Caco-2 (cell line): ENCODE results near the gene LMO1. TPM values are rescaled to one million over a fixed set of nuclear protein-coding genes. Genes with fewer than 3 reads are reported as not detected.

Experiments used
- BruUV-seq: library from RNA; stranded (reverse); fragments of 400-500 nt; replicated peaks from 2 replicates; lab custom pipeline; 2021; lab: Mats Ljungman, UMichigan
- CTCF ChIA-PET: fragments of 300-600 bp; sonication (Branson Sonifier 250); formaldehyde crosslinking; loops from one replicate; lab custom pipeline; 2022; ENCODE audit warnings: antibody characterized with exemption; lab: Charles Lee
- POLR2A ChIA-PET: fragments of 300-600 bp; sonication (Branson Sonifier 250); formaldehyde crosslinking; loops from one replicate; lab custom pipeline; 2022; ENCODE audit warnings: antibody characterized with exemption; lab: Charles Lee
- DNase-seq, 2 experiments: peaks; one replicate each; pipeline versions ENCODE4 v3.0.0 to v3.0.0-alpha.2; 2020 to 2022
- H3K27me3 ChIP-seq: replicated peaks from 2 replicates; pipeline ENCODE4 v1.6.0; 2011; ENCODE audit warnings: low read length; ENCODE audit not compliant: control insufficient read depth, insufficient read depth
- H3K36me3 ChIP-seq: 2 replicates; pipeline ENCODE4 v1.5.1; 2011; ENCODE audit warnings: low read length; ENCODE audit not compliant: control insufficient read depth, insufficient read depth
- H3K4me1 ChIP-seq: fragments of 250-450 bp; sonication (Bioruptor Pico); 2 replicates; pipeline ENCODE4 v1.5.1; 2020; ENCODE audit warnings: mild to moderate bottlenecking
- H3K4me3 ChIP-seq: 2 replicates; pipeline ENCODE4 v1.5.1; 2011; ENCODE audit warnings: low read depth, mild to moderate bottlenecking, control low read depth, low read length
- H3K9me3 ChIP-seq: fragments of 250-450 bp; sonication (Bioruptor Pico); 2 replicates; pipeline ENCODE4 v1.5.1; 2020; ENCODE audit warnings: mild to moderate bottlenecking, moderate library complexity
- H3K27ac Mint-ChIP-seq: one replicate; pipeline ENCODE4 v1.8.0; 2022; ENCODE audit warnings: mixed read lengths; ENCODE audit not compliant: unreplicated experiment
- H3K27me3 Mint-ChIP-seq: one replicate; pipeline ENCODE4 v1.8.0; 2022; ENCODE audit warnings: mixed read lengths; ENCODE audit not compliant: insufficient read depth, unreplicated experiment
- H3K36me3 Mint-ChIP-seq: one replicate; pipeline ENCODE4 v1.8.0; 2022; ENCODE audit warnings: mild to moderate bottlenecking, mixed read lengths; ENCODE audit not compliant: insufficient read depth, unreplicated experiment
- H3K4me1 Mint-ChIP-seq: one replicate; pipeline ENCODE4 v1.8.0; 2022; ENCODE audit warnings: low read depth, mixed read lengths; ENCODE audit not compliant: unreplicated experiment
- H3K4me3 Mint-ChIP-seq: one replicate; pipeline ENCODE4 v1.8.0; 2022; ENCODE audit warnings: mild to moderate bottlenecking, moderate library complexity, mixed read lengths; ENCODE audit not compliant: unreplicated experiment
- H3K9me3 Mint-ChIP-seq: one replicate; pipeline ENCODE4 v1.8.0; 2022; ENCODE audit warnings: mixed read lengths; ENCODE audit not compliant: unreplicated experiment
- intact Hi-C: fragments of 100-400 bp; cut with micrococcal nuclease; formaldehyde crosslinking; loops from one replicate; pipeline ENCODE4 v1.10.0; 2022; ENCODE audit not compliant: unreplicated experiment
- total RNA-seq: library from RNA; stranded (reverse); gene quantifications from 2 replicates; pipeline ENCODE4 v1.2.3, GENCODE V29; 2022
- TF ChIP-seq, protein P1 (sequence below), 2 experiments: fragments of 200-600 bp in 1 of 2; IDR thresholded peaks; 1 replicate in 1 of 2; 2 replicates in 1 of 2; pipeline versions ENCODE4 v1.5.1 to v1.8.0; 2011 to 2022; ENCODE audit warnings: antibody characterized with exemption in 1 of 2, control low read depth in 1 of 2, inconsistent platforms in 1 of 2, low read depth in 1 of 2, low read length in 1 of 2, mild to moderate bottlenecking in 1 of 2, moderate library complexity in 1 of 2; ENCODE audit not compliant: insufficient read depth in 1 of 2, severe bottlenecking in 1 of 2, unreplicated experiment in 1 of 2

The LMO1 gene
- total RNA-seq, 1 experiment from 2014 or later = not detected

DNA sequence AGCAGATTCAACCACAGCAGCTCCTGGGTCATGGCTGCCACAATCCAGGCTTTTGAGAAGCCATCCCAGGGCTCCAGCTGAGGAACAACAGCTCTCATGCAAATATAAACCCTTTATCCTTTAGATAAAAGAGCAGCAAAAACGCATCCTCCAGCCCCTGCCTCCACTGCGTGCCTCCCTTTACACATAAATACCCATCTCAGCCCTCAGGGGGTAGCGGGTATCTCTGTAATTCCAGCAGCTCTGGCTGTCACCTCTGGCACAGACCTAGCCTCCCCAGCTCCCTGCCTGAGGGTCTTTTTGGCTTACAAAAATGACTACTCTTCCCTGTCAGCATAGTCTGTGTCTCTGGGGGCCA is 21.6 kb downstream of the LMO1 start:
- no peak for DNase-seq
- Mint-ChIP-seq H3K36me3 (no peaks in the 10 kb centered on the region), H3K9me3 (no peaks in the 10 kb centered on the region), H3K4me3 (no peak overlapping the region), H3K27me3 (peaks cover 22% of the 10 kb centered on the region), H3K27ac (no peak overlapping the region), H3K4me1 (no peaks in the 10 kb centered on the region)
- no peaks in the 10 kb centered on the region for H3K36me3 ChIP-seq
- no TSS peak for BruUV-seq
- no peaks in the 10 kb centered on the region for H3K9me3 ChIP-seq
- intact Hi-C loops = no loop called here
- no peaks in the 10 kb centered on the region for H3K4me1 ChIP-seq
- CTCF ChIA-PET = no interaction called here
- H3K4me3 ChIP-seq = no peak overlapping the region
- POLR2A ChIA-PET = no interaction called here
- TF ChIP-seq, protein P1, sequence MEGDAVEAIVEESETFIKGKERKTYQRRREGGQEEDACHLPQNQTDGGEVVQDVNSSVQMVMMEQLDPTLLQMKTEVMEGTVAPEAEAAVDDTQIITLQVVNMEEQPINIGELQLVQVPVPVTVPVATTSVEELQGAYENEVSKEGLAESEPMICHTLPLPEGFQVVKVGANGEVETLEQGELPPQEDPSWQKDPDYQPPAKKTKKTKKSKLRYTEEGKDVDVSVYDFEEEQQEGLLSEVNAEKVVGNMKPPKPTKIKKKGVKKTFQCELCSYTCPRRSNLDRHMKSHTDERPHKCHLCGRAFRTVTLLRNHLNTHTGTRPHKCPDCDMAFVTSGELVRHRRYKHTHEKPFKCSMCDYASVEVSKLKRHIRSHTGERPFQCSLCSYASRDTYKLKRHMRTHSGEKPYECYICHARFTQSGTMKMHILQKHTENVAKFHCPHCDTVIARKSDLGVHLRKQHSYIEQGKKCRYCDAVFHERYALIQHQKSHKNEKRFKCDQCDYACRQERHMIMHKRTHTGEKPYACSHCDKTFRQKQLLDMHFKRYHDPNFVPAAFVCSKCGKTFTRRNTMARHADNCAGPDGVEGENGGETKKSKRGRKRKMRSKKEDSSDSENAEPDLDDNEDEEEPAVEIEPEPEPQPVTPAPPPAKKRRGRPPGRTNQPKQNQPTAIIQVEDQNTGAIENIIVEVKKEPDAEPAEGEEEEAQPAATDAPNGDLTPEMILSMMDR (IDR thresholded peaks at IDR 0.05; ENCODE audit: insufficient read depth in 1 of 2, low read depth in 1 of 2, low read length in 1 of 2, severe bottlenecking in 1 of 2, unreplicated experiment in 1 of 2) = no peak
- H3K27me3 ChIP-seq = no peaks in the 10 kb centered on the region

GRCh38 chr11:8241373-8242117 is 22.1 kb downstream of the LMO1 start:
- peaks cover 19% of the 10 kb centered on the region for H3K27me3 Mint-ChIP-seq
- H3K4me1 Mint-ChIP-seq = no peaks in the 10 kb centered on the region

DNA sequence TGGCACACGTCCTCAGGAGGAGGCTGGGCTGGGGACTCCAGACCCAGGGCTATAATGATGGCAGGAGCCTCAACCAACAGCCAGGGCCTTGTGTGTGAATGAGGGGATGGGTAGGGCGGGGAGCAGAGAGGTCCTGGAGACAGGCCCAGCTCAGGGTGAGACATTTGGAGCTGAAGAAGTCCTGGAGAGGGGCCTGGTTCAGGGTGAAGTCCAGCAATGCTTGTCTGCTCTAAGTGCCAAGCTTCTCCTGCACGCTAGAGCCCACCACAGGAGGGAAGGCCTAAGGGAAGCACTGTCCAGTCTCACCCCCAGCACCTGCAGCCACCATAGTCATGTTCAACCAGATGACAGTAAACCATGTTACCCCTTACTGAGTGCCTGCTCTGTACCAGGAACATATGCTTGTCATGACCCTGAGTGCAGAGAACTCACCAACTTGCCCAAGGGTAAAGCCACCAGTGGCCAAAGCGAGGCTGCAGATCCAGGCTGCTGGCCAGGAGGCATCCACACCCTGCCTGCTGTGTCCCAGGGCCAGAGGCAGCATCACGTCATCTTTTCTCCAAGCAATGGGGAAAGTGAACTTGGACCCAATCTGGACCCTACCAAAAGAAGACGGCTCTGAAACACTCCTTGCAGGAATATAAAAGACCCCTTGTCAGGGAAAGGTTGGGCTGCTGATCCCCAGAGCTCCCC is 24.0 kb downstream of the LMO1 start:
- no peaks in the 10 kb centered on the region for H3K4me1 Mint-ChIP-seq
- H3K36me3 Mint-ChIP-seq = no peaks in the 10 kb centered on the region
- Histone ChIP-seq H3K36me3 (no peaks in the 10 kb centered on the region), H3K4me1 (no peaks in the 10 kb centered on the region), H3K27me3 (no peaks in the 10 kb centered on the region; the same call in 1 of the 2 replicates), H3K4me3 (no peak overlapping the region), H3K9me3 (no peaks in the 10 kb centered on the region)
- no TSS peak for BruUV-seq
- CTCF ChIA-PET = no interaction called here
- intact Hi-C loops = no loop called here
- H3K27me3 Mint-ChIP-seq = peaks cover 17% of the 10 kb centered on the region
- TF ChIP-seq, protein P1 (IDR thresholded peaks at IDR 0.05; ENCODE audit: insufficient read depth in 1 of 2, low read depth in 1 of 2, low read length in 1 of 2, severe bottlenecking in 1 of 2, unreplicated experiment in 1 of 2) = no peak
- H3K4me3 Mint-ChIP-seq = no peak overlapping the region
- no peak for DNase-seq
- no peak overlapping the region for H3K27ac Mint-ChIP-seq
- no peaks in the 10 kb centered on the region for H3K9me3 Mint-ChIP-seq
- POLR2A ChIA-PET = no interaction called here

More at GRCh38 chr11:8241373-8242117, 22.1 kb downstream of the LMO1 start:
- H3K4me3 ChIP-seq = no peak overlapping the region
- BruUV-seq = no TSS peak
- no peaks in the 10 kb centered on the region for H3K9me3 ChIP-seq
- DNase-seq = no peak
- ChIA-PET CTCF (interaction anchor here (0.7 kb wide), 1 partner anchor 754 kb away, joined by 3 read pairs; no protein-coding TSS in a partner anchor), POLR2A (no interaction called here)
- no peak overlapping the region for H3K4me3 Mint-ChIP-seq
- intact Hi-C loops = no loop called here
- H3K36me3 Mint-ChIP-seq = no peaks in the 10 kb centered on the region
- no peaks in the 10 kb centered on the region for H3K9me3 Mint-ChIP-seq
- TF ChIP-seq, protein P1 (IDR thresholded peaks at IDR 0.05; ENCODE audit: insufficient read depth in 1 of 2, low read depth in 1 of 2, low read length in 1 of 2, severe bottlenecking in 1 of 2, unreplicated experiment in 1 of 2) = no peak
- no peaks in the 10 kb centered on the region for H3K4me1 ChIP-seq
- no peaks in the 10 kb centered on the region for H3K36me3 ChIP-seq
- no peaks in the 10 kb centered on the region for H3K27me3 ChIP-seq
- no peak overlapping the region for H3K27ac Mint-ChIP-seq
